Nephron (organoid): ENCODE measurements around the gene PTGES2.

ENCODE experiments used
- H3K27ac Mint-ChIP-seq, 3 experiments: 2 replicates each; pipeline ENCODE4 v1.8.0; 2020; ENCODE audit warnings: mixed read lengths in 3 of 3, mild to moderate bottlenecking in 2 of 3, moderate library complexity in 1 of 3
- H3K27me3 Mint-ChIP-seq: 2 replicates; pipeline ENCODE4 v1.8.0; 2021; ENCODE audit warnings: low read depth, mild to moderate bottlenecking, moderate library complexity, mixed read lengths
- H3K36me3 Mint-ChIP-seq: 2 replicates; pipeline ENCODE4 v1.8.0; 2020; ENCODE audit warnings: low read depth, mixed read lengths
- H3K4me1 Mint-ChIP-seq: 2 replicates; pipeline ENCODE4 v1.8.0; 2020; ENCODE audit warnings: mixed read lengths
- H3K4me3 Mint-ChIP-seq, 3 experiments: 2 replicates each; pipeline ENCODE4 v1.8.0; 2020; ENCODE audit warnings: mild to moderate bottlenecking in 3 of 3, mixed read lengths in 3 of 3, moderate library complexity in 2 of 3
- H3K9me3 Mint-ChIP-seq: 2 replicates; pipeline ENCODE4 v1.8.0; 2020; ENCODE audit warnings: mixed read lengths
- TF ChIP-seq, protein P1 (sequence below), 3 experiments: fragments of 200-600 bp; sonication (generic); IDR thresholded peaks; one replicate each; pipeline ENCODE4 v1.5.0; 2021; ENCODE audit warnings: antibody characterized with exemption in 3 of 3; ENCODE audit not compliant: unreplicated experiment in 3 of 3

The PTGES2 gene

DNA sequence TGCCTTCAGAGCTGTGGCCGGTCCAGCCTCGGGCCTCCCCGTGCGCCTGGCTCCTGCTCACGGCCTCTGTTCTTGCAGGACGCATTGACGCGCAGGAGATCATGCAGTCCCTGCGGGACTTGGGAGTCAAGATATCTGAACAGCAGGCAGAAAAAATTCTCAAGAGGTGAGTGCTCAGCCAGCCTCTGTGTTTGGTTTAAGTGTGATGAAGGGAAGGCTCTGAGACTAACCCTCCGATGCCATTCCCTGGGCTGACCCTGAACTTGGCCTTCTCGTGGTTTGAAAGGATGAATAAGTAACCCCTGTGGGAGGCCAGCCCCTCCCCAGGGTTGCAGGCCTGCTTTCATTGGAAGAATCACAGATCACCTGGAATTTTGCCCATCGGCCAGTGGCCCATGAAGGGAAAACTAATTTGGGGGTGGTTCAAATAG, 26.3 kb downstream of the PTGES2 start:
- H3K4me3 Mint-ChIP-seq = no peak overlapping the region
- H3K36me3 Mint-ChIP-seq = peaks cover 25% of the 10 kb centered on the region
- H3K27ac Mint-ChIP-seq = peak overlapping the region in 2 of 3 experiments; percentile 31 to 35
- no peaks in the 10 kb centered on the region for H3K27me3 Mint-ChIP-seq
- no peaks in the 10 kb centered on the region for H3K9me3 Mint-ChIP-seq
- TF ChIP-seq, protein P1, sequence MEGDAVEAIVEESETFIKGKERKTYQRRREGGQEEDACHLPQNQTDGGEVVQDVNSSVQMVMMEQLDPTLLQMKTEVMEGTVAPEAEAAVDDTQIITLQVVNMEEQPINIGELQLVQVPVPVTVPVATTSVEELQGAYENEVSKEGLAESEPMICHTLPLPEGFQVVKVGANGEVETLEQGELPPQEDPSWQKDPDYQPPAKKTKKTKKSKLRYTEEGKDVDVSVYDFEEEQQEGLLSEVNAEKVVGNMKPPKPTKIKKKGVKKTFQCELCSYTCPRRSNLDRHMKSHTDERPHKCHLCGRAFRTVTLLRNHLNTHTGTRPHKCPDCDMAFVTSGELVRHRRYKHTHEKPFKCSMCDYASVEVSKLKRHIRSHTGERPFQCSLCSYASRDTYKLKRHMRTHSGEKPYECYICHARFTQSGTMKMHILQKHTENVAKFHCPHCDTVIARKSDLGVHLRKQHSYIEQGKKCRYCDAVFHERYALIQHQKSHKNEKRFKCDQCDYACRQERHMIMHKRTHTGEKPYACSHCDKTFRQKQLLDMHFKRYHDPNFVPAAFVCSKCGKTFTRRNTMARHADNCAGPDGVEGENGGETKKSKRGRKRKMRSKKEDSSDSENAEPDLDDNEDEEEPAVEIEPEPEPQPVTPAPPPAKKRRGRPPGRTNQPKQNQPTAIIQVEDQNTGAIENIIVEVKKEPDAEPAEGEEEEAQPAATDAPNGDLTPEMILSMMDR (IDR thresholded peaks at IDR 0.05; ENCODE audit: unreplicated experiment in 3 of 3) = no peak
- H3K4me1 Mint-ChIP-seq = peaks cover 77% of the 10 kb centered on the region

GRCh38 chr9:128100581-128100980, 26.9 kb downstream of the PTGES2 start:
- H3K4me3 Mint-ChIP-seq = peak overlapping the region; percentile 56 to 86 (median 72)

GRCh38 chr9:128099932-128100491, 27.5 kb downstream of the PTGES2 start:
- H3K9me3 Mint-ChIP-seq = no peaks in the 10 kb centered on the region
- H3K27ac Mint-ChIP-seq = peak overlapping the region; percentile 98 to 99 (median 99)
- peaks cover 77% of the 10 kb centered on the region for H3K4me1 Mint-ChIP-seq
- no peaks in the 10 kb centered on the region for H3K27me3 Mint-ChIP-seq
- TF ChIP-seq, protein P1 (IDR thresholded peaks at IDR 0.05; ENCODE audit: unreplicated experiment in 3 of 3) = no peak
- H3K4me3 Mint-ChIP-seq = peak overlapping the region; percentile 56 to 91 (median 86)
- peaks cover 25% of the 10 kb centered on the region for H3K36me3 Mint-ChIP-seq

More at GRCh38 chr9:128100581-128100980, 26.9 kb downstream of the PTGES2 start:
- Mint-ChIP-seq H3K9me3 (no peaks in the 10 kb centered on the region), H3K27ac (peak overlapping the region; percentile 77 to 99 (median 98)), H3K27me3 (no peaks in the 10 kb centered on the region), H3K4me1 (peaks cover 77% of the 10 kb centered on the region), H3K36me3 (peaks cover 25% of the 10 kb centered on the region)
- TF ChIP-seq, protein P1 (IDR thresholded peaks at IDR 0.05; ENCODE audit: unreplicated experiment in 3 of 3) = no peak

DNA sequence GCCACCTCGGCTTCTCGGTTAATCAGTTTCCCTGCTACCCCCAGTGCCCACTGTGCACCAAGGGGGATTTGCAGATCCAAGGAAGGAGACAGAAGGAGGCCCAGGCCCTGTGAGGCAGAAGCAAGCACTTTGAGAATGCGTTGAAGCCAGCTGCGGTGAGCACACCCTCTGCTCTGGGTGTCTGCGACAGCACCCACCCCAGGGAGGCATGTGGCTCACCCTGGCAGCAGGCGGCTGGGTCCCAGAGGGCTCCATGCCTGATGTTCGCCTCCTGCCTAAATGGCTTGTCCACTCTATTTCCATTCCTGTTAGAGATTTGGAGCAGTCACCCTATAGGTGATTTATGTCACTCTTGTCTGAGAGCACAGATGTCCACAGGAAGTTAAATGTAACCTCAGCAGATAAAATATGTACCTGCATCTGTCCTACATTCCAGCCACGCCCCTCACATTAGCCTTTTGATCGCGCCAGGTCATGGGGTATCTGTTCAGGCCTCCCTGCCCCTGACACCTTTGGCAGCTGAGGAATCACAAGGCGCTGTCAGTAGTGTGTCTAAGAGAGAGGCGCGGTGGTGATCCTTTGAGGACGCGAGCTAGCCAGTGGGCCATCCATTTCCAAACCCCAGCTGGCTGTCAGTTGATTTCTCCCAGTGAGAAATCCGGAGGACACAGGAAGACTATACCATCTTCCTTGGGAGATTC, 28.1 kb downstream of the PTGES2 start:
- no peaks in the 10 kb centered on the region for H3K27me3 Mint-ChIP-seq
- H3K36me3 Mint-ChIP-seq = peaks cover 25% of the 10 kb centered on the region
- no peaks in the 10 kb centered on the region for H3K9me3 Mint-ChIP-seq
- peaks cover 79% of the 10 kb centered on the region for H3K4me1 Mint-ChIP-seq
- H3K27ac Mint-ChIP-seq = peak overlapping the region; percentile 98 to 99 (median 99)
- peak overlapping the region; percentile 86 to 91 (median 88) for H3K4me3 Mint-ChIP-seq
- TF ChIP-seq, protein P1 (IDR thresholded peaks at IDR 0.05; ENCODE audit: unreplicated experiment in 3 of 3) = no peak

- H3K27ac Mint-ChIP-seq = peak overlapping the region; percentile 98 to 99 (median 99)
- TF ChIP-seq, protein P1 (IDR thresholded peaks at IDR 0.05; ENCODE audit: unreplicated experiment in 3 of 3) = no peak
- H3K4me1 Mint-ChIP-seq = peaks cover 77% of the 10 kb centered on the region
- no peaks in the 10 kb centered on the region for H3K9me3 Mint-ChIP-seq
- H3K4me3 Mint-ChIP-seq = peak overlapping the region; percentile 86 to 91 (median 88)
- H3K27me3 Mint-ChIP-seq = no peaks in the 10 kb centered on the region
- peaks cover 22% of the 10 kb centered on the region for H3K36me3 Mint-ChIP-seq
These were observed 29.0 kb downstream of the PTGES2 start for GRCh38 chr9:128098297-128099230.
